Hindlimb muscle (tissue), 1 donor: ENCODE data around the gene CBFA2T2. TPM values are rescaled to one million over a fixed set of nuclear protein-coding genes. Genes with fewer than 3 reads are reported as not detected.
A peak's percentile ranks its signal among the peaks of the same experiment; 100 is the strongest.
"Not testable (repeated sequence)": the region's sequence is repeated elsewhere in the genome, so short reads cannot be mapped to it uniquely, and the experiment has no call there.

ENCODE experiments used
- DNase-seq: peaks from one replicate; pipeline ENCODE4 v3.0.0-alpha.2; 2013
- polyA plus RNA-seq: library from polyadenylated mRNA; unstranded; fragments of 120-200 nt; gene quantifications from one replicate; pipeline ENCODE4 v1.2.1, GENCODE V29; 2013; ENCODE audit not compliant: insufficient read length

The CBFA2T2 gene
- polyA plus RNA-seq, 1 donor: 17.7 TPM

DNA sequence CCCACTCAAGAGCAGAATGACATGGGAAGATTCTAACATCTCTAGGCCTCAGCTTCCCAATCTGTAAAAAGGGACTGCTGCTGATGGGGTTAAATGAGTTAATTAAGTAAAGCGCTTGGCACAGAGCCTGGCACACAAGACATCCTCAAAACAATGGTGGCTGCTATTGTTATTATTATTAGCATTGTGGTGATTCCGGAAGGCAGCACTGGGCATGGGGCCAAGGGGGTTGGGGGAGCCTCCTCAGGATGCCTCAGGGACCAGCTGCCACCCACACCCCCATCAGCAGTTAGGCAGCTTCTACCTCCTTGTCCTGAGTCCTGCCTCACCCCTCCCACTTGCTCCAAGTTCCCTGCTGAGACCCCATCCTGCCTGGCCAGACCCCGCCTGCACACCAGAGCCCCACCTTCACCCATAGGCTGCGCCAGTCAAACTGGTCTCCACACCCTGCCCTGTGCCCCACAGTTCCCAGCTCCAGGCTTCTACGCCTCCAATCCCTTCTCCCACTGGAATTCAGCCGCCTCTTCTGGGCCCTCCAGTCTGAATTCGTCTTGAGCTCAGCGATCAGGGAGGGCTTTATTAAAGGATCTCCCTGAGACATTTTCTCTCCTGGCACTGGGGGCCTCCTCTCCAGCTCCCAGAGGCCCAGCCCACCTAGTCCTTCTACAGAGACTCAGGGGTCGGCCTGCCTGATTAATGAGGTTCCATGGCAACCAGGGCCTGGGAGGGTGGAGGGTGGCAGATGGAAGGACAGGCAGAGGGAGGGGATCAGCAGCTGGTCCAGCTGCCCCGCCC is 194.8 kb downstream of the CBFA2T2 start:
- no peak for DNase-seq

DNA sequence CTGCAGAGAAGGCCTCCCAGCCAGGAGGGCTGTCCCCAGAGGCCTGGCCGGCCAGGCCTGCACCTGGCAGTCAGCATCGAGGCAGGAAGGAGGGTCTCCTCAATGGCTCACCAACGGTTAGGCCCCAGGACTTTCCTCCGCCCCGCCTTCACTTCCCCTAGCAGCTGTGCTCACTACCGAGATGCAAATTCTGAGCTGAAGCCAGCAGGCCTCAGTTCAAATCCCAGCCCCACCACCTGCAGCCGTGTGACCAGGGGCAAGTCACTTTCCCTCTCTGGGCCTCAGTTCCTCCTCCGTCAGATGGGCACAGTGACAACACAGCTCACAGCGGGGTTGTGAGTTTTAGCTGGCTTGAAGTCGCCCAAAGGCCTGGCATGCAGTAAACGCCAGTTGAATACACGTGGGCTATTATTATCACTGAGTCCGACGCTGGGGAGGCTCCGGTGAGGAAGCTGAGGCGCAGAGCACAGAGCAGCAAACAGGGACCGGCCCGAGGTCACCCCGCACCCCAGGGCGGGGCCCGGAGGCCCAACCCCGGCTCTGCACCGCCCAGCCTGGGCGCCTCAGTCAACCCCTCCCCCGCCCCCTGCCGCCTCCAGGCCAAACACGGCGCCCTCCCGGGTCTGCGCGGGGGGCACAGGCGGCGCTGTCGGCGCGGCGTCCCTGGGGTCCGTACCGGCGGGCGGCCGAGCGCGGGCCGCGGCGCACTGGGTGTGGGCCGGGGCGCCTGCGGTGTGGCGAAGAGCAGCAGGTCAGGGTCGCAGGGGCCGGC is 195.6 kb downstream of the CBFA2T2 start:
- peak; percentile 57 for DNase-seq

DNA sequence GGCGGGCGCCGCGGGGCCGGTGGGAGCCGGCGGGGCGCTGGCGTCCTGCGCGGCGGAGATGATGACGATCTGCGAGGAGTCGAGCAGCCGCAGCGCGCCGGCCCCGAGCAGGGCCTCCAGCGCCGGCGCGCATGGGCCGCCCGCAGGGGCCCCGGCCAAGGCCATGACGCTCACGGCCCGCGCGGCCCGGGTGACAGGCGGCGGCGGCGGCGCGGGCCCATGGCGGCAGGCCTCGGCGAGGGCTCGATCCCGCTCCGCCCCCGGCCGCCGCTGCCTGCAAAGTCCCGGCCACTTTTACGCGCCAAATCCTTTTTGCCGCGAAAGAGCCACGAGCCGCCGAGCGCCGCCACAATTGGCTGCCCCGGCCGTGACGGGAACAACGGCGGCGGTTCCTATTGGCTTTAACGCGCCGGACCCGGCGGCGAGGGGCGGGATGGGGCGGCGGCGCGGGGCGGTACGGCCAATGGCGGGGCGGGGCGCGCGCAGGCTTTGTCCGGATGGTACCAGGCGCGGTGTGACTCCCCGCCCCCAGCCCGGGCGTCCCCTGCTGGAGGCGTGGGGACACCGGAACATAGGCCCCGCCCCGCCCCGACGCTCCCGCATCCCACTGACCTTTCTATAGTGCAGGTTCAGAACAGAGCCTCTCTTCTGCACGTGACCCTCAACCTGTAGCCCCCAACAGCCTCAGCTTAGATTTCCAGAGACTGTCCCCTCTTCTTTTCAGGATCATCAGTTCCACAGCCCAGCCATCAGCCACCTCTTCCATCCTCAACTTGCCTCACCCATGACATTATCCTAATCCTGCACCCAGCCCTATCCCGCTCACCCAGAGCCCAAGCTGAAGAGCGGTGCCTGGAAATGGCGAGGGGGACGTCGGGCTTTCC is 196.4 kb downstream of the CBFA2T2 start, which contains the start of gene E2F1:
Gene E2F1, minus strand, starts transcription at position 286 of the 884 bp plus-strand sequence. Its CDS starts 121 bp downstream, at position 165.
- peak; percentile 94 for DNase-seq

DNA sequence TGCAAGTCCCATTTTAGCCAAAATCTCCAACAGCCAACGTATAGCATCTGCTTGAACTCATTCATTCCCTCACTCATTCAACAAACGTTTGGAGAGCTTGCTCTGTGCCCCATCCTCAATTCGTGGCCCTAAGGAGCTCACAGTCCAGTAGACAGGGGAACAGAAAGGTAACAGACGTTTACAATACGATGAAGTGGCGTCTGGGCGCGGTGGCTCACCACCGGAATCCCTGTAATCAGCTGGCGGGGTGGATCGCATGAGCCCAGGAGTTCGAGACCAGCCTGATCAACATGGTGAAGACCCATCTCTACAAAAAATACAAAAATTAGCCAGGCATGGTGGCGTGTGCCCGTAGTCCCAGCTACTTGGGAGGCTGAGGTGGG is 197.1 kb downstream of the CBFA2T2 start:
- no peak for DNase-seq

DNA sequence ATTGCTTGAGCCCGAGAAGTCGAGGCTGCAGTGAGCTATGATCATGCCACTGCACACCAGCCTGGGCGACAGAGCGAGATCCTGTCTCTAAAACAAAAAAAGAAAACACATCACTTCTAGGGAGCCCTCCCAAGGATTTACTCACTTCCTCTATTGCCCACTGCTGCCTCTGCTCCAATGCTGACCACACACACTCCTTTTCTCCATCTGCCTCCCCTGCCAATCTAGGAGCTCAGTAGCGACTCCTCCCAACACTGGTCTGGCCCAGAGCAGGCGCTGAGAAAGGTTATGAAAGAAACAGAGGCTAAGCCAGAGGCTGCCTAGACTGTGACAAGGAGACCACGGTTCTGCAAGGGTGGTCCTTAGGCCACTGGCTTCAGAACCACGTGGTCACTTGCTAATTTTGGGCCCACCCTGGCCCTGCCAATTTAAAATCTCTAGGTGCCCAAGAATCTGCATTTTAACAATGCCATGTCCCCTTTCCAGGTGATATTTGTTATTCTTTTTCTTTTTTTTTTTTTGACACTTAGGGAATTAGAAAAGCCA is 197.5 kb downstream of the CBFA2T2 start:
- DNase-seq: no peak

DNA sequence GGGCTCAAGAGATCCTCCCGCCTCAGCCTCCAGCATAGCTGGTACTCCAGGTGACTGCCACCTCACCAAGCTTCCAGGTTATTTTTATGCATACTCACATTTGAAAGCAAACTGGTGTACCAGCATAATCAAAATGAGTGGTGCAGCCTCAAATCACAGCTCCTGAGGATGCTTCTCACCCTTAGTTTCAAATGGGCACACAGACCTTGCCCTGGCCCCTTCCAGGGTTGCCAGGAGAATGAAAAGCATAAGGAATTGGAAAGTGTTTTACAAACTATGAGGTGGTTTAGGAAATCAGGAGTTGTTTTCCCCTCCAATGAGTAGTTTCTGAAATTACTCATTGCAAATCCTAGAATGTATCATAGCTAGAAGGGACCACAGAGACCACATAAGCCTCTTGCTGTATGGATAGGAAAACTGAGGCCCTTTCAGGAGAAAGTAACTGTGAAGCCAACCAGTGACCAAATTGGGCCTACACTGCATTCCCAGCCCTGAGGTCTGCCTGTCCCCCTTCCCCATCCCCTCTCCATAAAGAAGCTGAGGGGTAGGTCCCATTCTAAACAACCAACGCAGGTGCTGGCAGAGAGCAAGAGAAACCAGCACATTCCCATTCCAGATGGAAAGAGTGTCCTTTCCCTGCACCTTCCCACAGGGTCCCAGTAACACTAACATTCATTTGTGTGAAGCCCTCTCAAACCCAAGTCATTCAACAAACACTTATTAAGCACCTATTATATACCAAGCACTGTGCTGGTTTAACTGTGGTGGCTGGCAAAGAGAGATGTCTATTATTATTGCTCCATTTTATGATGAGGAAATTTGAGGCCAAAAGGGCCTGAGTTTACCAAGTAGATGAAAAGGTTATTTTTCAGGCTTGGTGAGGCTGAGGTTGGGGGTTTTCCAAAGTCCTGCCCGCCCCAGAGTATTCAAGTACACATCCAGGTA is 198.4 kb downstream of the CBFA2T2 start:
- no peak for DNase-seq

DNA sequence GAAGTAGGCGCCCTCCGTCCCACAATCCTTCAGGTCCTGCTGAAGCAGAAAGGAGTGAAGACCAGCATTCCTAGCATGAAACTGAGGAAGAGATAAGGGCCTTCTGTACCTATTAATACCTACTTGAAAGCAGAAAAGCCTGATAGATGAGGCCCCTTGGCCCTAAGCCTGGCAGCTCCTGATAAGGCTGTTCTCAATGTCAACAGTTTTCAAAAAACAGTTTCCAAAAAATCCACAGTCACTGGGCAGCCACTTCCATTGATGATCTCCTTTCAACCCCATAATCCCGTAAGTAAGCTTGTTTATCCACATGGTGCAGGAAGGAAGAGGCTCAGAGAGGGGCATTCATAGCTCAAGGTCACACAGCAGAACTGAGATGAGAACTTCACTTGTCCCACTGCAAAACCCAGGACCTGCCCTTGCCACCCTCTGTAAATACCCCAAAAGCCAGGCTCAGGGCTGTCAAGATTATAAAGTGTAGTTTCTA is 199.1 kb downstream of the CBFA2T2 start:
- DNase-seq: no peak

DNA sequence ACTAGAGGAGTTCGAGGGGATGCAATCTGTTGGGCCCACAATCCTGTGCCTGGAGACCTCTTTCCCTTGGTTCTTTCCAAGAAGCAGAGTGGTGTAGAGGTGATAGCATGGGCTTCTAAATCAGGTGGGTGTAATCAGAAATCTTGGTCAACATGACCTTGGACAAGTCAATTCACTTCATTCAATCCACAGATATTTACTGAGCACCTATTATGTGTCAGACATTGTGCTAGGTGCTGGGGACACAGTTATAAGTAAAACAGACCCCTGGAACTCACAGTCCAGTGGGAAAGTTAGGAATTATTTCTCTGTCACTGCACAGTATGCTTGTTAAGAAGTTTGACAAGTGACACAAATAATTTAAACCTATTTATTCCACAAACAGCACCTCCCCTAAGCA is 199.6 kb downstream of the CBFA2T2 start:
- no peak for DNase-seq

DNA sequence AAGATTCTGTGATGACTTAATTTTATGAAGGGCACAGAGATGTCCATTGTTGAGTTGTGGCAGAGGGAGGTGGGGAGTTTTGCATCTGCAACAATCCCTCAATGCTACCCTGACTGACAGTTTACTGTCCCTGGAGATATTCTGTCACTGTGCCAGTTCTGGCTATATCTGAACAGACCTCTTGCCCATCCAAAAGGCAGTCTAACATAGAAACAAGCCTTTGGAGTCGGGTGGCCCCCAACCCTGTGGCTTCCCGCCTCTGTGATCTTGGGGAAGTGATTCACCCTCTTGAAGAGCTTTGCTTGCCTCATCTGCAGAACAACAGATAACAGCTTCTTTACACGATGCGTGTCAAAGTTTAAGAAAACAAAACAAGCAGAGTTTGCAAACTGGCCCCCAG is 200.1 kb downstream of the CBFA2T2 start:
- no peak for DNase-seq

DNA sequence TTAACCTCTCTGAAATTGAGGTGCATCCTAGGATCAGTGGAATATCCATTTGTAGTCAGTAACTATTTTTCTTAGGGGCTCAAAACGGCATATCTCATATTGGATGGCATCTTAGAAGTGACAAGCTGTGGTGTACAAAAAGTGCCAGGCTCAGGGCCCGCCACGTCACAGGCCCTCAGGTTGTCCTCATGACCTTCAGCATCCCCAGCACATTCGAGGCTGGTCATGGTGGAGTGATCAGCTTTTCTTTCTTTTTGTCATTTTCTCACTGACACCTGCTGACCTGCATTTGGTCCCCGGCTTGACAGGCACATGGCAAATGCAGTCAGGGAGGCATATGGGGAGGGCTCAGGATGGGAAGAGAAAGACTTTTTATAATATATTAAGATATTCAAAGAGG is 203.4 kb downstream of the CBFA2T2 start:
- DNase-seq: no peak

DNA sequence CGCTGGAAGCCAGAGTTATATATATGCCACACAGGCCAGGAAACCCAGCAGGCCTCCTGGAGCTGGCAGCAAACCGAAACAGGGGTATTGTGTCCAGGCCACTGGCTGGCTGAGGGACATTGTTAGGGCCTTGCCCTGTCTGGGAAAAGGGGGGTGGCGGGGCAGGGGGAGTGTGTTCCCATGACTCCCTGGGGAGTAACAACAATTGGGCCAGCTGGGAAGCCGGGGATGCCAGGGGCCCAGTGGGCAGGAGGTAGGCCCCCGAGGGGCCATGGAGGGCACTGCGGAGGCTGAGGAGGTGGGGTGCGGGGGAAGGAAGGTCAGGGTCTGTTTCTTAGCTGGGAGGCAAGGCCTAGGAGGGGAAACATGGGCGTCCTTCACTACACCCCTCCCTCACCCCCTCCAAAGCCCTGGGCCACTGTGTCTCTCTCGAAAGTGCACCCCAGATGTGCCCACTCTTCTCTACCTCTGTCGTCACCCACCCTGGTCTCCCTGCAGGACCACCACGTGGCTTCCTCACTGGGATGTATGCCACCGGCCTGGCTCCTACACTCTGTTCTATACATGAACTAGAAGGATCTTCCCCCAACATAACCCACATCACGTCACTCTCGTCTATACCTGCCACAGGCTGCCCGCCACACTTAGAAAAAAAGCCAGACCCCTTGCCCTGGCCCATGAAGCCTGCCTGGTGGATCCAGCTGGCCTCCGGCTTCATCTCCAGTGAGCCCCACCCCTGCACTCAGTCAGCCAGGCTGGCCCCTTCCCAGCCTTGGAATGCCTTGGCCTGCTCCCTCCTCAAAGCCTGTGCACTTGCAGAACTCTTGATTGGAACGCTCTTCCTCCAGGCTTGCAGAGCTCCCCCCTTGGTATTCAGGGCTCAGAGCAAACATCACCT is 204.1 kb downstream of the CBFA2T2 start:
- peak; percentile 64 for DNase-seq

DNA sequence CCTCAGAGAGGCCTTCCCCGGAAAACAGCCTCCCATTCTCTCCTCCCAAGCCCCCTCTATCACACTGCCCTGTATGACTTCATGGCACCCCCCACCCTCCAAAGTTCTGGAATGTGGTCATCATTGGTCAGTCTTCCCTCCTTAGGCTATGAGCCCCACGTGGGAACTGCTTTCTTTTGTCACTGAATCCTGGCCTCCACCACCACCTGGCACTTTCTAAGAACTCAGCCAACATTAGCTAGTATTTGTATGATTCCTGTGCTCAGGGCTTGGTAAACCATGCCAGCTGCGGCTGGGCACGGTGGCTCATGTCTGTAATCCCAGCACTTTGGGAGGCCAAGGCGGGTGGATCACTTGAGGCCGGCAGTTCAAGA is 204.7 kb downstream of the CBFA2T2 start:
- DNase-seq: no peak

DNA sequence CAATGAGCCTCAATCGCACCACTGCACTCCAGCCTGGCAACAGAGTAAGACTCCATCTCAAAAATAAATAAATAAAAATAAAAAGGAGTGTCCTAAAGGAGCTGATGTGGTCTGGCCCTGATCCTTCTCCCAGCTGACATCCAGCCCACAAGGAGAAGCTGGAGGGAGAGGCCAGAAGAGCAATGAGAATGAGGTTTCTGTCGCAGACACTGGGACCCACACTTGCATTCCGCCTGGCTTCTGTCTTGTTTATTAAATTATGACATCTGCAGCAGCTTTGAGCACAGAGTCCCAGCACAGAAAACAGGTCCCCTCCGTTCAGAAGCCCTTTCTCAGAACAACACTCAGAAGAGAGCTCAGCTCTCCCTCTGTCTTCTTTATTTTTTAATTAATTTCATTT is 206.6 kb downstream of the CBFA2T2 start:
- DNase-seq: no peak

DNA sequence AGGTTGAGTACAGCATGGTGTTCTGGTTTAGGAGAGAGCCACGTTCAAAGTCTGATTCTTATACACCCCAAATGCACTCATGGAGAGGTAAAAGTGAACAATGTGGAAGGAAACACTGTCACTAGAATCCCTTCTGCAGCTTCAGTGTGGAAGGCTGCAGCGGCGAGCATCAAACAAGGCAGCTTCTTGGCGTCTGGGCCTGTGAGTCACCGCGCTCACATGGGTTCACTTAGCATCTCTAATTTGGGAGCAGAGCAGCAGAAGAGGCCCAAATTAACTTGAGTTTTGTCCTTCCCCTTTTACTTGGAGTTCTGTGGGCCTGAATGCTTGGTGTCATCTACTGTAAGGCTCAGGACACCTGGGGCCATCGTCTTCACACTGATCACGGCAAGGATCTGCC is 207.2 kb downstream of the CBFA2T2 start:
- DNase-seq: peak; percentile 74

DNA sequence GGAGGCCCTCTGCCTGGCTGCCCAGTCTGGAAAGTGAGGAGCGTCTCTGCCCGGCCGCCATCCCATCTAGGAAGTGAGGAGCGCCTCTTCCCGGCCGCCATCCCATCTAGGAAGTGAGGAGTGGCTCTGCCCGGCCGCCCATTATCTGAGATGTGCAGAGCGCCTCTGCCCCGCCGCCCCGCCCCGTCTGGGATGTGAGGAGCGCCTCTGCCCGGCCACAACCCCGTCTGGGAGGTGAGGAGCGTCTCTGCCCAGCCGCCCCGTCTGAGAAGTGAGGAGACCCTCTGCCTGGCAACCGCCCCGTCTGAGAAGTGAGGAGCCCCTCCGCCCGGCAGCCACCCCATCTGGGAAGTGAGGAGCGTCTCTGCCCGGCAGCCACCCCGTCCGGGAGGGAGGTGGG is 209.1 kb downstream of the CBFA2T2 start:
- DNase-seq: not testable (repeated sequence)

Other genes starting within 250 kb of the CBFA2T2 start
- not detected for gene BPIFB1, start 206.9 kb upstream of the CBFA2T2 start, polyA plus RNA-seq
- gene CDK5RAP1, start 88.6 kb upstream of the CBFA2T2 start, polyA plus RNA-seq: 24.6 TPM
- gene SNTA1, start 46.3 kb upstream of the CBFA2T2 start, polyA plus RNA-seq: 36.6 TPM
- gene C20orf144, start 172.2 kb downstream of the CBFA2T2 start, polyA plus RNA-seq: 0.12 TPM
- 0.46 TPM for gene ACTL10, start 176.8 kb downstream of the CBFA2T2 start, polyA plus RNA-seq
- gene NECAB3, start 184.3 kb downstream of the CBFA2T2 start, polyA plus RNA-seq: 32.1 TPM
- 10.2 TPM for gene E2F1, start 196.3 kb downstream of the CBFA2T2 start, polyA plus RNA-seq
- 11.1 TPM for gene PXMP4, start 230.2 kb downstream of the CBFA2T2 start, polyA plus RNA-seq
- gene ZNF341, start 241.9 kb downstream of the CBFA2T2 start, polyA plus RNA-seq: 3.6 TPM